NT2/D1 (cell line): ENCODE results near the gene NECTIN1.

Experiments used
- DNase-seq: peaks from one replicate; pipeline ENCODE4 v3.0.0-alpha.2; 2011; ENCODE audit warnings: low read depth, low spot score
- H3K27me3 ChIP-seq: 2 replicates; pipeline ENCODE4 v1.6.0; 2011; ENCODE audit warnings: mild to moderate bottlenecking; ENCODE audit not compliant: insufficient read length, insufficient read depth
- H3K36me3 ChIP-seq: 2 replicates; pipeline ENCODE4 v1.6.1; 2011; ENCODE audit warnings: mild to moderate bottlenecking, low read length, mixed read lengths; ENCODE audit not compliant: insufficient read depth, insufficient read length
- H3K4me1 ChIP-seq: 2 replicates; pipeline ENCODE4 v1.5.1; 2011; ENCODE audit not compliant: insufficient read depth, insufficient read length
- H3K4me3 ChIP-seq: 2 replicates; pipeline ENCODE4 v1.5.1; 2011; ENCODE audit warnings: low read depth; ENCODE audit not compliant: insufficient read length
- H3K9ac ChIP-seq: 2 replicates; pipeline ENCODE4 v1.6.0; 2011; ENCODE audit warnings: low read depth; ENCODE audit not compliant: insufficient read length
- H3K9me3 ChIP-seq: 2 replicates; pipeline ENCODE4 v1.5.1; 2011; ENCODE audit warnings: mild to moderate bottlenecking, low read length; ENCODE audit not compliant: insufficient read depth
- SUZ12 ChIP-seq: IDR thresholded peaks from 2 replicates; pipeline ENCODE4 v1.6.1; 2011; ENCODE audit not compliant: insufficient read length, insufficient read depth; ENCODE audit errors: extremely low read depth
- YY1 ChIP-seq: IDR thresholded peaks from 2 replicates; pipeline ENCODE4 v1.6.1; 2011; ENCODE audit not compliant: insufficient read length, insufficient read depth
- ZNF274 ChIP-seq: IDR thresholded peaks from 2 replicates; pipeline ENCODE4 v1.6.1; 2011; ENCODE audit warnings: mild to moderate bottlenecking, low read depth, low read length

NECTIN1 gene

GRCh38 chr11:119663279-119663678, 65.7 kb downstream of the NECTIN1 start:
- TF ChIP-seq ZNF274 (no peak), YY1 (no peak)
- Histone ChIP-seq H3K27me3 (no peaks in the 10 kb centered on the region), H3K4me1 (peaks cover 9% of the 10 kb centered on the region), H3K9ac (no peak overlapping the region), H3K36me3 (peaks cover 45% of the 10 kb centered on the region), H3K4me3 (no peak overlapping the region), H3K9me3 (no peaks in the 10 kb centered on the region)
- DNase-seq: no peak

GRCh38 chr11:119661226-119661625, 67.8 kb downstream of the NECTIN1 start:
- H3K4me3 ChIP-seq: no peak overlapping the region
- H3K9ac ChIP-seq: no peak overlapping the region

GRCh38 chr11:119659971-119660723, 68.9 kb downstream of the NECTIN1 start:
- no peak for DNase-seq
- Histone ChIP-seq H3K4me3 (no peak overlapping the region), H3K36me3 (peaks cover 25% of the 10 kb centered on the region)

More at GRCh38 chr11:119661226-119661625, 67.8 kb downstream of the NECTIN1 start:
- peaks cover 36% of the 10 kb centered on the region for H3K36me3 ChIP-seq
- H3K9me3 ChIP-seq: no peaks in the 10 kb centered on the region
- TF ChIP-seq SUZ12 (no peak), ZNF274 (no peak), YY1 (no peak)
- DNase-seq: no peak
- no peaks in the 10 kb centered on the region for H3K27me3 ChIP-seq
- peaks cover 6% of the 10 kb centered on the region for H3K4me1 ChIP-seq

GRCh38 chr11:119652907-119653659, 75.9 kb downstream of the NECTIN1 start:
- H3K9ac ChIP-seq: no peak overlapping the region
- no peaks in the 10 kb centered on the region for H3K9me3 ChIP-seq
- H3K36me3 ChIP-seq: no peaks in the 10 kb centered on the region
- H3K27me3 ChIP-seq: no peaks in the 10 kb centered on the region
- TF ChIP-seq SUZ12 (no peak), YY1 (no peak), ZNF274 (no peak)
- DNase-seq: no peak
- no peak overlapping the region for H3K4me3 ChIP-seq
- peaks cover 11% of the 10 kb centered on the region for H3K4me1 ChIP-seq

More at GRCh38 chr11:119659971-119660723, 68.9 kb downstream of the NECTIN1 start:
- H3K4me1 ChIP-seq: peaks cover 4% of the 10 kb centered on the region
- H3K27me3 ChIP-seq: no peaks in the 10 kb centered on the region
- no peaks in the 10 kb centered on the region for H3K9me3 ChIP-seq
- H3K9ac ChIP-seq: no peak overlapping the region
- TF ChIP-seq YY1 (no peak), ZNF274 (no peak), SUZ12 (no peak)

- Histone ChIP-seq H3K4me1 (peaks cover 17% of the 10 kb centered on the region), H3K9ac (no peak overlapping the region), H3K9me3 (no peaks in the 10 kb centered on the region), H3K4me3 (no peak overlapping the region), H3K27me3 (no peaks in the 10 kb centered on the region), H3K36me3 (no peaks in the 10 kb centered on the region)
- no peak for DNase-seq
- no peak for TF ChIP-seq SUZ12
- TF ChIP-seq YY1: no peak
- TF ChIP-seq ZNF274: no peak
Measured at GRCh38 chr11:119651802-119652584, 77.0 kb downstream of the NECTIN1 start.

- no peaks in the 10 kb centered on the region for H3K9me3 ChIP-seq
- DNase-seq: no peak
- peaks cover 17% of the 10 kb centered on the region for H3K4me1 ChIP-seq
- H3K36me3 ChIP-seq: no peaks in the 10 kb centered on the region
- H3K27me3 ChIP-seq: no peaks in the 10 kb centered on the region
- H3K4me3 ChIP-seq: no peak overlapping the region
- no peak overlapping the region for H3K9ac ChIP-seq
- TF ChIP-seq ZNF274: no peak
- no peak for TF ChIP-seq YY1
- TF ChIP-seq SUZ12: no peak
Measured at GRCh38 chr11:119650251-119650650, 78.7 kb downstream of the NECTIN1 start.

- Histone ChIP-seq H3K4me1 (peaks cover 19% of the 10 kb centered on the region), H3K27me3 (no peaks in the 10 kb centered on the region), H3K4me3 (no peak overlapping the region), H3K36me3 (no peaks in the 10 kb centered on the region), H3K9me3 (no peaks in the 10 kb centered on the region), H3K9ac (no peak overlapping the region)
- TF ChIP-seq ZNF274: no peak
- TF ChIP-seq YY1: no peak
- TF ChIP-seq SUZ12: no peak
- DNase-seq: no peak
Measured at GRCh38 chr11:119647254-119647653, 81.7 kb downstream of the NECTIN1 start.
